HG02642 (cell line): ENCODE data around the gene COCH.
"Not testable (repeated sequence)": the region's sequence is repeated elsewhere in the genome, so short reads cannot be mapped to it uniquely, and the experiment has no call there.

Experiments
- ATAC-seq: cut with Tn5 transposase; IDR thresholded peaks from one replicate; pipeline ENCODE4 v1.9.1; 2021; ENCODE audit warnings: mild to moderate bottlenecking; ENCODE audit not compliant: unreplicated experiment, poor library complexity

COCH gene

DNA sequence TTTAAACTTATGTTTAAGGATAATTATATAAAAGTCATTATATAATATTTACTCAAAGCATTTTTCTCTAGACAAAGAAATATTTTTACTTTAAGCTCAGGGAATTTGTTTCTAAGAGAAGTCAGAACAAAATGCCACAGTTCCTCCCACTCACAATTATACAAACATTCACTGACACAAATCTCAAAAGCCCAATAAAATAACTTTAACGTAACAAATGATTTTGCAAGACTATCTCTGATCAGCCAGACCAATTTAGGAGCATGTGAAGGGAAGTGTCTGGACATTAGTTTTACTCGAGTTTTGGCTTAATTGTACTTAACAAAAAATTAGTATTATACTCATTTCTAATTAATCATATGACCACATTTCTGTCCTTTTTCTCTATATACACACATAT, 41.2 kb downstream of the COCH start:
- ATAC-seq: no peak

DNA sequence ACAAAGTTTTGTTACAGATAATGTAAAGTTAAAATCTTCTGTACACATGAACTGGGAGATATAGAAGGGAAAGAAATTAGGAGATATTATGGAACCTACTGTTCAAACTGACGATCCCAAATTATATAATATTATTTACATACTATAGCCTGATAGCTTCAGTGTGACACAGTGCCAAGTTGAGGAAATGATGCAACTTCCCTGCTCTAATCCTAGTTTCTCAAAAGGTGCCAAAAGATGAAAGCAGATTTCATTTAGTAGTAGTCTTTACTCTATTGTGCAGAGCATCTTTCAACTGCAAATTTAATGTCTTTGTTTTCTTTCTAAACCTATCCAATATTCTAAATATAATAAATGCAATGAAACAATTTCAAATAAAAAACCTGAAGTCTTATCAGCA, 46.9 kb downstream of the COCH start:
- no peak for ATAC-seq

DNA sequence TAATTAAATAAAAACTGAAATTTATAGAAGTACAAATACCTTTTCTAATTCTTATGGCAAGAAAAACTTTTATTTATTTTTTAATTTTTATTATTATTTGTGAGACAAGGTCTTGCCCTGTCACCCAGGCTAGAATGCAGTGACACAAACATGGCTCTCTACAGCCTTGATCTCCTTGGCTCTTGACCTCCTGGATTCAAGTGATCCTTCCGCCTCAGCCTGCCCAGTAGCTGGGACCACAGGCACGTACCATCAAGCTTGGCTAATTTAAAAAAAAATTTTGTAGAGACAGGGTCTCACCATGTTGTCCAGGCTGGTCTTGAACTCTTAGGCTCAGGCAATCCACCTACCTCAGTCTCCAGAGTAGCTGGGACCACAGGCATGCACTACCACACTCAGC, 47.4 kb downstream of the COCH start:
- no peak for ATAC-seq

DNA sequence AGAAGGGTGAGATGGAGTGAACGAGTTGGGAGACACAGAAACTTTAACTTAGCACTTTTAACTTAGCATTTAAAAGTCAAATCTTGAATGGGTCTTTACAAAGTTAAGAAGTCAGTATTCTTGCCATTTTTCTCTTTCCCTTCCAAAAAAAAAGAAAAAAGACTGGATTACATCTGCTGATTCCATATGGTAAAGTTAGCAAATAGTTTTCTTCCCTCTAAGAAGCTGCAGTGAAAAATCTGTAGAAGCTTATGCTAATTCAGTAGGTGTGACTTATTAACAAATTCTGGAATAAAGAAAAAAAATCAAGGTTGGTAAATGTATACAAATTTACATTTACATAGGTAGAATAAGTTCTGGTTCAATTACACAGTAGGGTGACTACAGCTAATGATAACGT, 50.9 kb downstream of the COCH start:
- ATAC-seq: no peak

DNA sequence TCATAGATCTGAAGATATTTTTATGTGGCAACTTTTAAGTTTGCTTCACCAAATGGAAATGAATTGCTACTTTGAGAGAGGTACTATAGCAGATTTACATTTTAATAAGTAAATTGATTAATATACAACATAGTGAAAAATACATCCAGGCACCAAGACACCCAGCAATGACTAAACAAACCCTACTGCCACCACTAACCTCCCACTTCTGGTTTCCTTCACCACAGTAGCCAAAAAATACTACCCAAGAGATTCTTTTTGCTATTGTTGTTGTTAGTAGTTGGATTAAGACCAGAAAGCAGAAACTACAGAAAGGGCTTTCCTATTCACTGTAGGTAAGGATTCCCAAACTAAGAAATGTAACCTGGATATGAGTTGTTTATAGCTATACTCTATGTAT, 54.1 kb downstream of the COCH start:
- no peak for ATAC-seq

DNA sequence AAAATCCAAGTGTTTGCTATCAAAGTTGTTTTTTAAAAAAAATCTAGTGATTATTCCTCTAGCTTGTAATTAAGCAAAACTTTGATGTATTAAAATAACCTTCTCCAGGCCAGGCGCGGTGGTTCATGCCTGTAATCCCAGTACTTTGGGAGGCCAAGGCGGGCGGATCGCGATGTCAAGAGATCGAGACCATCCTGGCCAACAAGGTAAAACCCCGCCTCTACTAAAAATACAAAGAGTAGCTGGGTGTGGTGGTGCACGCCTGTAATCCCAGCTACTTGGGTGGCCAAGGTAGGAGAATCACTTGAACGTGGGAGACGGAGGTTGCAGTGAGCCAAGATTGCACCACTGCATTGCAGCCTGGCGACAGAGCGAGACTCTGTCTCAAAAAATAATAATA, 59.6 kb downstream of the COCH start:
- ATAC-seq: not testable (repeated sequence)

DNA sequence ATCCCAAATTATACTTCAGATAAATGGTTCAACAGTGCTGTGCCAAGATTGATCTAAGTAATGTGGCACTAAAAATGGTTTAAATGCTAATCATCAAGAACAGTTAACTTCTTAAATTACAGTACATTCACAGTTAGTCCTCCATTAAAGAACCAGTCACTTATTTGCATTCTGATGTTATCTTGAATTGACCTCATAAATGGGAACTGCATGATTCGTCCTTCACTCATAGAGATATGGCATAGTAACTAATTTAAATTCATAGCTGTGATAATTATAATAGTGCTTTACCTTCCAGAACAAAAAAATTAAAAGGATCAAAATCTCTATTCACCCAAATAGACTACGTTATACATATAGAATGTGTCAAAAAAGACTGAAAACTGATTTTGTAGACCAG, 61.1 kb downstream of the COCH start:
- ATAC-seq: no peak

DNA sequence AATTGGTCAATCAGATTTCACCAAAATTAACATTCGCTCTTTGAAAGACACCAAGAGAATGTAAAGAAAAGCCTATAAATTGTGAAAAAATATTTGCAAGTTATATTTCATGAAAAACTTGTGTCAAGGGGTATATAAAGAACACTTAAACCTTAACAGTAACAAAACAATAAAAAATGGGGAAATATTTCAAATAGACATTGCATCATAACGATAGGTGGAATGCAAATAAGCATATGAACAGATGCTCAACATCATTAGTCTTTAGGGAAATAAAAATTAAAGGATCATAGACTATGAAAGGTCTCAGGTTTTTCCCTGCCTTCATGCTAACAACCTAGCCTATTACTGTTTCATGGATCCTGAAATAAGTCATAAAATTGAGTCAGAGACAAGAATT, 64.3 kb downstream of the COCH start:
- ATAC-seq: no peak
